Ovary (tissue), 3 donors: ENCODE data around the gene TMPRSS7.

Experiments used
- CTCF ChIP-seq, 3 donors: fragments of 450-650 bp in 2 of 3; fragments of 200-600 bp in 1 of 3; IDR thresholded peaks; one replicate each; pipeline versions ENCODE4 v1.5.1 to v1.8.0; 2016 to 2022; ENCODE audit warnings: antibody characterized with exemption in 3 of 3, mild to moderate bottlenecking in 1 of 3
- POLR2A ChIP-seq: fragments of 450-650 bp; IDR thresholded peaks from one replicate; pipeline ENCODE4 v1.6.1; 2017; ENCODE audit warnings: antibody characterized with exemption, mild to moderate bottlenecking, moderate library complexity
- donor health status: DM: no; HTN: no; CAD: no.

GRCh38 chr3:112012205-112012992, 22.1 kb upstream of the TMPRSS7 start:
- TF ChIP-seq CTCF (IDR thresholded peaks at IDR 0.05): no peak
- TF ChIP-seq POLR2A: no peak
